ENCODE data around the gene PRSS27.

- no peak for TF ChIP-seq GLI2 (tag by site-specific recombination; IDR thresholded peaks at IDR 0.05; ENCODE audit: borderline replicate concordance, low read depth)
- no peak for TF ChIP-seq ZNF518A (tag by site-specific recombination; conservative IDR thresholded peaks at IDR 0.05; ENCODE audit: low read depth)
- TF ChIP-seq, protein P1, sequence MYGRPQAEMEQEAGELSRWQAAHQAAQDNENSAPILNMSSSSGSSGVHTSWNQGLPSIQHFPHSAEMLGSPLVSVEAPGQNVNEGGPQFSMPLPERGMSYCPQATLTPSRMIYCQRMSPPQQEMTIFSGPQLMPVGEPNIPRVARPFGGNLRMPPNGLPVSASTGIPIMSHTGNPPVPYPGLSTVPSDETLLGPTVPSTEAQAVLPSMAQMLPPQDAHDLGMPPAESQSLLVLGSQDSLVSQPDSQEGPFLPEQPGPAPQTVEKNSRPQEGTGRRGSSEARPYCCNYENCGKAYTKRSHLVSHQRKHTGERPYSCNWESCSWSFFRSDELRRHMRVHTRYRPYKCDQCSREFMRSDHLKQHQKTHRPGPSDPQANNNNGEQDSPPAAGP (tag by site-specific recombination; IDR thresholded peaks at IDR 0.05): no peak
- TF ChIP-seq, protein P2, sequence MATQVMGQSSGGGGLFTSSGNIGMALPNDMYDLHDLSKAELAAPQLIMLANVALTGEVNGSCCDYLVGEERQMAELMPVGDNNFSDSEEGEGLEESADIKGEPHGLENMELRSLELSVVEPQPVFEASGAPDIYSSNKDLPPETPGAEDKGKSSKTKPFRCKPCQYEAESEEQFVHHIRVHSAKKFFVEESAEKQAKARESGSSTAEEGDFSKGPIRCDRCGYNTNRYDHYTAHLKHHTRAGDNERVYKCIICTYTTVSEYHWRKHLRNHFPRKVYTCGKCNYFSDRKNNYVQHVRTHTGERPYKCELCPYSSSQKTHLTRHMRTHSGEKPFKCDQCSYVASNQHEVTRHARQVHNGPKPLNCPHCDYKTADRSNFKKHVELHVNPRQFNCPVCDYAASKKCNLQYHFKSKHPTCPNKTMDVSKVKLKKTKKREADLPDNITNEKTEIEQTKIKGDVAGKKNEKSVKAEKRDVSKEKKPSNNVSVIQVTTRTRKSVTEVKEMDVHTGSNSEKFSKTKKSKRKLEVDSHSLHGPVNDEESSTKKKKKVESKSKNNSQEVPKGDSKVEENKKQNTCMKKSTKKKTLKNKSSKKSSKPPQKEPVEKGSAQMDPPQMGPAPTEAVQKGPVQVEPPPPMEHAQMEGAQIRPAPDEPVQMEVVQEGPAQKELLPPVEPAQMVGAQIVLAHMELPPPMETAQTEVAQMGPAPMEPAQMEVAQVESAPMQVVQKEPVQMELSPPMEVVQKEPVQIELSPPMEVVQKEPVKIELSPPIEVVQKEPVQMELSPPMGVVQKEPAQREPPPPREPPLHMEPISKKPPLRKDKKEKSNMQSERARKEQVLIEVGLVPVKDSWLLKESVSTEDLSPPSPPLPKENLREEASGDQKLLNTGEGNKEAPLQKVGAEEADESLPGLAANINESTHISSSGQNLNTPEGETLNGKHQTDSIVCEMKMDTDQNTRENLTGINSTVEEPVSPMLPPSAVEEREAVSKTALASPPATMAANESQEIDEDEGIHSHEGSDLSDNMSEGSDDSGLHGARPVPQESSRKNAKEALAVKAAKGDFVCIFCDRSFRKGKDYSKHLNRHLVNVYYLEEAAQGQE (tag by site-specific recombination; IDR thresholded peaks at IDR 0.05): no peak
- TF ChIP-seq ZBTB8A (tag by site-specific recombination; IDR thresholded peaks at IDR 0.05): no peak
- no peak for TF ChIP-seq YY1 (tag by site-specific recombination; IDR thresholded peaks at IDR 0.05)
- TF ChIP-seq CTCF (tag by site-specific recombination; IDR thresholded peaks at IDR 0.05): no peak
- TF ChIP-seq ZNF24 (tag by site-specific recombination; IDR thresholded peaks at IDR 0.05): no peak
- TF ChIP-seq, protein P3, sequence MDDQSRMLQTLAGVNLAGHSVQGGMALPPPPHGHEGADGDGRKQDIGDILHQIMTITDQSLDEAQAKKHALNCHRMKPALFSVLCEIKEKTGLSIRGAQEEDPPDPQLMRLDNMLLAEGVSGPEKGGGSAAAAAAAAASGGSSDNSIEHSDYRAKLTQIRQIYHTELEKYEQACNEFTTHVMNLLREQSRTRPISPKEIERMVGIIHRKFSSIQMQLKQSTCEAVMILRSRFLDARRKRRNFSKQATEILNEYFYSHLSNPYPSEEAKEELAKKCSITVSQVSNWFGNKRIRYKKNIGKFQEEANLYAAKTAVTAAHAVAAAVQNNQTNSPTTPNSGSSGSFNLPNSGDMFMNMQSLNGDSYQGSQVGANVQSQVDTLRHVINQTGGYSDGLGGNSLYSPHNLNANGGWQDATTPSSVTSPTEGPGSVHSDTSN (CRISPR knock-in tag; IDR thresholded peaks at IDR 0.05): no peak
These were observed 46.6 kb upstream of the PRSS27 start for GRCh38 chr16:2766430-2767139.
